Measurements from ENCODE around the gene FAAH.

GRCh38 chr1:46461017-46461808, 67.1 kb downstream of the FAAH start:
- TF ChIP-seq CTCF (IDR thresholded peaks at IDR 0.05) (no peak), POLR2A (IDR thresholded peaks at IDR 0.05) (no peak)

Measured in uterus (tissue), 2 donors.